Measurements from ENCODE around the gene AK8. TPM values are rescaled to one million over a fixed set of nuclear protein-coding genes. Genes with fewer than 3 reads are reported as not detected.
A peak's percentile ranks its signal among the peaks of the same experiment; 100 is the strongest.
"Not testable (repeated sequence)": the region's sequence is repeated elsewhere in the genome, so short reads cannot be mapped to it uniquely, and the experiment has no call there.

The AK8 gene
- total RNA-seq, 2 donors from 2014 or later, result 0.66 TPM; not detected in 1

DNA sequence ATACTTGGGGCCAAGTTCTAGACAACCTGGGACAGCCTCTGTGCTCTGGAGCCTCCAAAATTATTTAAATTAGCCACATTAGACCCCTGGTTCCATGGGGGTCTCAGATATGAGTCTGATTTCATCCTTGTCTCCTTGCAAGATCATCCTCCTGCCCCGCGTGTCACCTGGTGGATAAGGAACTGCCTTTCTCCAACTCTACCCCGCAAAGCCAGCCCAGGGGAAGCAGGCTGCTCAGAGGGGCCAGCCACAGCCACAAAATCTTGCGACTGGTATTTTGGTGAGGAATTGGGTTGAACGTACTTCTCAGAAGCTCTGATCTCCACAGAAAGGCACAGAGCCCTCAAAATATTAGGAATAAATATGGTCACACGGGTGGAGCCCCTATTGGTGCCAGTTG is 101.2 kb downstream of the AK8 start:
- peaks cover 15% of the 10 kb centered on the region for H3K27me3 Mint-ChIP-seq
- no peak for ATAC-seq (replicated peaks)
- no peak overlapping the region for H3K4me3 Mint-ChIP-seq
- H3K36me3 Mint-ChIP-seq (ENCODE audit: low read depth), result no peaks in the 10 kb centered on the region
- no peaks in the 10 kb centered on the region for H3K9me3 Mint-ChIP-seq
- H3K27ac Mint-ChIP-seq, result no peak overlapping the region
- peaks cover 17% of the 10 kb centered on the region for H3K4me1 Mint-ChIP-seq

DNA sequence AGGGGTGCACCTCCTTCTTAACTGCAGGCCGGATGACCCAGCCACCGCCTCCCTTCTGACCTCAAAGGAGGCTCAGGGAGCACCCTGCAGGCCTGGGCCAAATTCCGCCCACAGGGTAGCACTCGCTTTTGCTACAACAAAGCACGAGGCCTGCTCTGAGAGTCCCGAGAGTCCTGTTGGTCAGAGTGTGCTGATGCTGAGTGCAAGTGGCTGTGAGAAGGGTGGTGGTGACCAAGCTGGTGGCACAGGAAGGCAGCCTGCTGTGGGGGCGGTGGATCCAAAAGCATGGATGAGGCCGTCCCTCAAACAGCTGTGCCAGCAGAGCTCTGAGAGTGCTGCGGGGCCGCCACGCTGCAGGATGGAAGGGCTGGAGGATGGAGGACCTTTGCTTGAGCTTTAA is 101.8 kb downstream of the AK8 start:
- H3K27ac Mint-ChIP-seq, result no peak overlapping the region
- H3K36me3 Mint-ChIP-seq (ENCODE audit: low read depth), result no peaks in the 10 kb centered on the region
- H3K9me3 Mint-ChIP-seq, result no peaks in the 10 kb centered on the region
- ATAC-seq (replicated peaks), result no peak
- H3K27me3 Mint-ChIP-seq, result peaks cover 11% of the 10 kb centered on the region
- H3K4me3 Mint-ChIP-seq, result no peak overlapping the region
- peaks cover 17% of the 10 kb centered on the region for H3K4me1 Mint-ChIP-seq

DNA sequence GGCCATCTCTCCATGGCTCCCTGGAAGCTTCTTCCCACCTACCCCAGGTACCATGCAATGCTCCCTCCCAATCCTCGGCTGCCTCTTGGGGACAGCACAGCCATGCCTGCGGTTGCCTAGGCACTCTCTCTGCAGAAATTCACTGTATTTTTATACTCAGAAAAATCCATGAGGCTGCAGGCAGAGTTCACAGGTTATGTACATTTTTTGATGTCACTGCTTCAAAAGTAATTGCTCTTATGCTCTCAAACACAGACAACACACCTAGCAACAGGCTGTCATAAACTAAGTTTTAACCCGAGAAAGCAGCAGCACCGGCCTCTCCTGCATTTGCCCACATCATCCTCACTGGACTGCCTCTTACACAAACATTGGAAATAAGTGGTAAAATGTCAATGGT is 102.4 kb downstream of the AK8 start:
- H3K27me3 Mint-ChIP-seq, result peaks cover 10% of the 10 kb centered on the region
- H3K4me1 Mint-ChIP-seq, result peaks cover 15% of the 10 kb centered on the region
- H3K9me3 Mint-ChIP-seq, result no peaks in the 10 kb centered on the region
- H3K4me3 Mint-ChIP-seq, result no peak overlapping the region
- H3K27ac Mint-ChIP-seq, result no peak overlapping the region
- ATAC-seq (replicated peaks), result no peak
- no peaks in the 10 kb centered on the region for H3K36me3 Mint-ChIP-seq (ENCODE audit: low read depth)

DNA sequence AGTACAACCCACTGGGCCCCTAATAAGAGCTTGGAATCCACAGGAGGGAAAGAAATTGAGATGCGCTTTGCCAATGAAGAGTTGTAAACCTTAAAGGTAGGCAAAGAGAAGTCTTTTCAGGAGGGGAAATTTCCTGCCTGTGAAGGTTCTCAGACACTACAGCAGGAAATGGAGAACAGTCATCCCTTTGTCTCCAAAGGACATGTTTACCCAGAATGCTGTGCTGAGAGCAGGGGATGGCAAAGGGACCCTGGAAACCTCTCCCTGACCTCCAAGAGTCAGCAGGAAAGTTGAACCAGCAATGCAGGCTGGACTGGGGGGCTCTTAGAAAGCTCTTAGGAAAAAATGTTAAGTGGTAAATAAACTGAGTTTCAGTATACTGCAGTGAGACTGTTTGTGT is 103.2 kb downstream of the AK8 start:
- no peak for ATAC-seq (replicated peaks)
- no peak overlapping the region for H3K4me3 Mint-ChIP-seq
- peaks cover 10% of the 10 kb centered on the region for H3K4me1 Mint-ChIP-seq
- peaks cover 6% of the 10 kb centered on the region for H3K27me3 Mint-ChIP-seq
- no peaks in the 10 kb centered on the region for H3K36me3 Mint-ChIP-seq (ENCODE audit: low read depth)
- H3K27ac Mint-ChIP-seq, result peak overlapping the region; percentile 34
- no peaks in the 10 kb centered on the region for H3K9me3 Mint-ChIP-seq

DNA sequence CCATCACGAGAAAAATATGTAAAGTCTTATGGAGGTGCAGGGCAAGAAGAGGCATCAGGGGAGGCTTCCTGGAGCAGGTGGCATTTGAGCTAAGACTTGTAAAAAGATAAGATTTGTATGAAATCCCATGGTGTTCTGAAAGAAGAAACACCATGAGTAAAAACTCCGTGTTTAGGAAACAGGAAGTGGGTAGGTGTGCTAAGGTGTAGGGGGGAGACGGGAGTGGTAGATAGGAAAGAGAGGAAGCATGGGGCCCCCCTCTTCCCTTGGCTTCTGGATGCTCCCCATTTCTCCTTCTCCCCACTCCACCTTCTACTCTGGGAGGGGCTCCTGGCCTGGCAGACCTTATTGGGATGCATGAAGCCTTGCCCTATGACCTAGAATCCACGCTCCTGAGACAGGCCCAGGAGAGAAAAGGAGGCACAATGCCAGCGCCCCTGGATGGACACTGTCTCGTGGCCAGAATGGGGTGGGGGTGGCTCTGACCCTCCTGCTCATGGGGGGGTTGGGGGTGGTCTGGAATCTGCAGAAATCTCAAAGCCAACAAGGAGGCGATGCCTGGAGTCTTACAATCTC is 104.2 kb downstream of the AK8 start:
- Mint-ChIP-seq H3K4me3 (no peak overlapping the region), H3K27me3 (no peaks in the 10 kb centered on the region), H3K27ac (peak overlapping the region; percentile 4), H3K36me3 (ENCODE audit: low read depth) (no peaks in the 10 kb centered on the region), H3K9me3 (no peaks in the 10 kb centered on the region), H3K4me1 (peaks cover 8% of the 10 kb centered on the region)
- no peak for ATAC-seq (replicated peaks)

DNA sequence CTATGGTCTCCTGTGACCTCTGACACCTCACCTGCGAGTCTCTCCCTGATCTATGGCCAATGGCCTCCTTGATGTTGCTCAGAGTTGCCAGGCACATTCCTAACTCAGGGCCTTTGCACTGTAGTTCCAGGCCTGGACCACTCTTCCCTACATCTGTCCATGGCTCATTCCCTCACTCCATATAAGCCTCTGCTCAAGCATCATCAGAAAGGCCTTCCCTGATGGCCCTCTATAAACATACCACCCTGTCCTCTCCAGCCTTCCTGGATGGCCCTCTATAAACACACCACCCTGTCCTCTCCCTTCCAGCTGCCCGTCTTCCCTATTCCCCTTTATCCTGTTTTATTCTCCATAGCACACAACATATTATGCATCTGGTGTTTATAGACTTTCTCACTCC is 105.0 kb downstream of the AK8 start:
- ATAC-seq (replicated peaks), result no peak
- H3K27ac Mint-ChIP-seq, result peak overlapping the region; percentile 4
- no peak overlapping the region for H3K4me3 Mint-ChIP-seq
- peaks cover 8% of the 10 kb centered on the region for H3K4me1 Mint-ChIP-seq
- H3K27me3 Mint-ChIP-seq, result no peaks in the 10 kb centered on the region
- H3K36me3 Mint-ChIP-seq (ENCODE audit: low read depth), result no peaks in the 10 kb centered on the region
- no peaks in the 10 kb centered on the region for H3K9me3 Mint-ChIP-seq

DNA sequence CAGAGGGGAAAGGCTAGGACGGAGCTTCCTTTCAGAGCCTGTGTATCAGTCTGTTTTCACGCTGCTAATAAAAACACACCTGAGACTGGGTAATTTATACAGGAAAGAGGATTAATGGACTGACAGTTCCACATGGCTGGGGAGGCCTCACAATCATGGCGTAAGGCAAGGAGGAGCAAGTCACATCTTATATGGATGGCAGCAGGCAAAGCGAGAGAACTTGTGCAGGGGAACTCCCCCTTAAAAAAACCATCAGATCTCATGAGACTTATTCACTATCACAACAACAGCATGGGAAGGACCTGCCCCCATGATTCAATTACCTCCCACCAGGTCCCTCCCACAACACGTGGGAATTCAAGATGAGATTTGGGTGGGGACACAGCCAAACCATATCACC is 106.3 kb downstream of the AK8 start:
- H3K4me3 Mint-ChIP-seq, result peak overlapping the region; percentile 98
- not testable (repeated sequence) for H3K36me3 Mint-ChIP-seq (ENCODE audit: low read depth); H3K9me3 Mint-ChIP-seq; H3K27ac Mint-ChIP-seq; ATAC-seq (replicated peaks); H3K27me3 Mint-ChIP-seq
- peaks cover 13% of the 10 kb centered on the region for H3K4me1 Mint-ChIP-seq

DNA sequence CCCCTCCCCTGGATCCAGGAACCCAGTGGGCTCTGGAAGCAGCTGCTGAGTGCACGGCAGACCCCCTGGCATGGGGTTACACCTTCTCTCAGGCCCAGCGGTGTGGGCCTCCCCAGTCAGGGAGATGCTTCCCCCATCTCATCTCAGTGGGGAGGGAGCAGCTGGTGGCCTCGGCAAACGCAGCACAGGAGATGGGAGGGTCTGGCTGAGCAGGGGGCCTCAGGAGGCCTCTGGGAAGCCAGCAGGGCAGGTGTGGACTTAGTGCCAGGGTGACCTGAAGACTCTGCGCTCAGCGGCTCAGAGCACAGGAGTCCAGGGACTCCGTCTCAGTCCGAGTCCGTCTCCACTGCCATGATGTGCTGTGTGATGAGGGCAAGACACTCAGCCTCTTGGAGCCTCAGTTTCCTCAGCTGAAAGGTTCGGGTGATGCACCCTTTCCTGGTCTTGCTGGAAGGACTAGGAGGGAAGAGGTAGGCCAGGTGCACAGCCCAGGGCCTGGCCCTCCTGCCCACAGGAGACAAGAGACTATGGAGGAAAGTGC is 107.2 kb downstream of the AK8 start:
- Mint-ChIP-seq H3K4me1 (peaks cover 13% of the 10 kb centered on the region), H3K36me3 (ENCODE audit: low read depth) (no peaks in the 10 kb centered on the region), H3K9me3 (no peaks in the 10 kb centered on the region), H3K27me3 (no peaks in the 10 kb centered on the region), H3K4me3 (peak overlapping the region; percentile 98), H3K27ac (no peak overlapping the region)
- ATAC-seq (replicated peaks), result no peak

DNA sequence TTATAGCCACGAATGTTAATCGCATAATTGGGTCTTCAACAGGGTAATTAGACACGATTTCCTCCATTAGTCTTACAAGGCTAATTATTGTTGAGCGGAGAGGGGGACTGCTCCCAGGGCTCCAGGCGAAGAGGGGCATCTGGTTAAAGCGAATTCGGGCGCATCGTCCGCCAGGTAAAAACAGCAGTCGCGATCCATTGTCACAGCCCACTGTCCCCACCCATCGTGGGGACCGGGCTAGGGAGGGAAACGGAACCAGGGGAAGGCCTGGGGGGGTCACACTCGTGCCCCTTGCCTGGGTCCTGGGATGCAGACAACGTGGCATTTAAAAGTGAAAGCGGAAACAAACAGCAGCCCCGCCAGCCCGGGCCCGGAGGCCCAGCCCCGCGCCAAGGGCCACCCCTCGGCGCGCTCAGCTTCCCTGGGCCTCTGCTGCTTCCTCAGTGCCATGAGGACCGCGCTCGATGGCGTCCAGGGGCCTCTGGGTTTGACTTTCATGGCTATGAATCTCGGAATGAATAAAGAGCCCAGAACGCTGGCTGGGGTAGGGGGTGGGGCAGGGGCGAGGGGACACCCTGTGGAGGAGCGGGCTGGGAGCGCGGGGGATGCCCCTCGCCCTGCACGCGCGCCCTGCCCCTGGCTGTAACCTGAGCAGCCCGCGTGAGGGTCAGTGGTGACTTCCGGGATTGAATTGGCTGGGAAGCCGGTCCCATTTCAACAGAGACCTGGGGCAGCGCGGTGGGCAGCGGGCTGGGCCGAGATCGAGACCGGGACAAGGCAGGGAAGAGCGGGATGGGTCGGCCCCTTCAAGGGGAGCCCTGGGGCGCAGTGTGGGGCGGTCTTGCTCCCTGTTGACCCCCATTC is 107.9 kb downstream of the AK8 start:
- Mint-ChIP-seq H3K36me3 (ENCODE audit: low read depth) (no peaks in the 10 kb centered on the region), H3K27ac (peak overlapping the region; percentile 97), H3K9me3 (no peaks in the 10 kb centered on the region), H3K27me3 (no peaks in the 10 kb centered on the region), H3K4me1 (peaks cover 13% of the 10 kb centered on the region), H3K4me3 (peak overlapping the region; percentile 98)
- ATAC-seq (replicated peaks), result peak; percentile 79

DNA sequence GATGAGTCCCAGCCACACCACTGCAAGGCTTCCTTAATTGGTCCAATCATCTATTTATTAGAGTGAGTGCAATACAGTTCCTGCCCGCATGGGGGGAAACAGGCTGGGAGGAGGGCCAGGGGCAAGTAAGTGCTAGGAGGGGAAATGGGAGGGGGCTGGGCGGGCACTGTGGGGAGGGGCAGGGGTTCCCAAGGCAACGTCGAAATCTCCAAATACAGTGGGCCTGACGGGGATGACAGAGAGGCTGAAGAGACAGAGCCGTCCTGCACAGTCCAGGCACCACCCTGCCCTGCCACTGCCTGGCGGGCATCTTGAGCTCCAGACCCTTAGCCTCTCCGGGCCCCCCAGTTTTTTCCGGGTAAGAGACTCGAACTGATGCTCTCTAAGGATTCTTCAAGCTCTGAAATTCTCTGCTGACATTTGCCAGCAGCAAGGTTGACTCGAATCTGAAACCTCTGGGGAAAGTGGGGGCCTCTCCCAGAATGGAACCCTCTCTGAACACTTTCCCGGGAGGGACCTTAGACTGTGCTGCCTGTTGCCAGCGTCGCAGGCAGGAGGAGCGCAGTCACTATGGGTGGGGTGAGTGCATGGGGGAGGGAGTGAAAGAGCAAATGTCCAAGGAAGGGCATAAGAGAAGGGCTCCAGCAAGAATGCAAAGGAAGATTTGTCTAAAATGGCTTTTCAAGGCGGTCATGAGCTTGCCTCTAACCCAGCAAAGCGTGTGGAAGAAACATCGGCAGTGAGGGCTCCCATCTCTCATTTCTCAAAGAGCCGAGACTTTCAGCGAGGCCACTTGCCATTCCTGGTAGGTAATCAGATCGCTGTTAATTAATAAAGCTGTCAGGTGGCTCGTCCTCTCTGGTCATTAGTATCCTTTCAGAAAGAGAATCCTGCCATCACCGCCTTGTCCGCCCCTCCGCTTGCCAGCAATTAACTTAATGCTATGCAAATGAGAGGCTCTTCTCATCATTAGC is 108.9 kb downstream of the AK8 start:
- peaks cover 13% of the 10 kb centered on the region for H3K4me1 Mint-ChIP-seq
- H3K4me3 Mint-ChIP-seq, result peak overlapping the region; percentile 98
- H3K27me3 Mint-ChIP-seq, result peaks cover 3% of the 10 kb centered on the region
- peak overlapping the region; percentile 97 for H3K27ac Mint-ChIP-seq
- H3K36me3 Mint-ChIP-seq (ENCODE audit: low read depth), result no peaks in the 10 kb centered on the region
- no peaks in the 10 kb centered on the region for H3K9me3 Mint-ChIP-seq
- ATAC-seq (replicated peaks), result peak; percentile 76

DNA sequence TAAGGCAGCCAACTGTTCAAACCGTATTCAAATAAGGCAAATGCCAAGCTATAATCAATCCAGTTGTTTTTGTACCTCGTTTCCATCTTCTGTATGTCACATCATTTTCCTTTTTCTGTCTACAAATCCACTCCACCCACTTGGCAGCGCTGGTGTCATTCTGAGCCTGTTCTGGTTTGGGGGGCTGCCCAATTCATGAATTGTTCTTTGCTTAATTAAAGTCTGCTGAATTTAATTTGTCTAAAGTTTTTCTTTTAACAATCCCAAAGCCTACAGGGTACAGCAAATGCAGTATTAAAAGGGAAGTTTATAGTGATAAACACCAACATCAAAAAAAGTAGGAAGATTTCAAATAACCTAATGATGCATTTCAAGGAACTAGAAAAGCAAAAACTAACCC is 114.5 kb downstream of the AK8 start:
- H3K4me1 Mint-ChIP-seq, result peaks cover 5% of the 10 kb centered on the region
- no peak overlapping the region for H3K27ac Mint-ChIP-seq
- H3K4me3 Mint-ChIP-seq, result no peak overlapping the region
- peaks cover 3% of the 10 kb centered on the region for H3K27me3 Mint-ChIP-seq
- no peaks in the 10 kb centered on the region for H3K9me3 Mint-ChIP-seq
- ATAC-seq (replicated peaks), result no peak
- H3K36me3 Mint-ChIP-seq (ENCODE audit: low read depth), result no peaks in the 10 kb centered on the region

DNA sequence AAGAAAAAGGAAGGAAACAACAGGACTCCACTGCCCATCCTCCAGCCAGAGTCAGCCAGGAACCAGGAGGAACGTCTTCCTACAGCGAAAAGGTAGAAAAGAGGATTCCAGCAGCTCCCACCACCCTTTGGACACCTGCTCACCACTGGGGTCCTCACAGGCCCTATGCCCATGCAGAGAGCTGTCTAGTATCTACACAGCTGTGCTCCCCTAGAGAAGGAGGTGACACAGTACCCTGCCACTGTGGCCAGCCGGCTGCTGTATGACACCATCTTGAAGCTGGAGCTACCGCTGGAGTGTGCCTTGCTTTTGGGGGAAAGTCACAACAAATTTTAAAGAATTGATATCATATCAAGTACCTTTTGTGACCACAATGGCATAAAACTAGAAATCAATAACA is 115.2 kb downstream of the AK8 start:
- Mint-ChIP-seq H3K27me3 (peaks cover 6% of the 10 kb centered on the region), H3K4me1 (peaks cover 5% of the 10 kb centered on the region), H3K27ac (no peak overlapping the region), H3K36me3 (ENCODE audit: low read depth) (no peaks in the 10 kb centered on the region), H3K9me3 (no peaks in the 10 kb centered on the region), H3K4me3 (no peak overlapping the region)
- ATAC-seq (replicated peaks), result no peak

DNA sequence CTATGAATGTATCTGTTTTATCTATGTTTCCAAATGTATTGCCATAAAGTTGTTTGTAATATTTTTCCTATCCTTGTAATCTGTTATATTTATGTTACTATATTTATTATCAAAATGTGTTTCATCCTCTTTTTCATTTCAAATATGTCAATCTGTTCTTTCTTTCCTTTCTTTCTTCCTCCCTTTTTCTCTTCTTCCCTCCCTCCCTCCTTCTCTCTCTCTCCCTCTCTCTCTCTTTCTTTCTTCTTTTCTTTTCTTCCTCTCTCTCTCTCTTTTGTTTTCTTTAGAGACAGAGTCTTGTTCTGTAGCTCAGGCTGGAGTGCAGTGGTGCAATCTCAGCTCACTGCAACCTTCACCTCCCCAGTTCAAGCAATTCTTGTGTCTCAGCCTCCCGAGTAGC is 116.5 kb downstream of the AK8 start:
- Mint-ChIP-seq H3K27me3 (peaks cover 7% of the 10 kb centered on the region), H3K27ac (no peak overlapping the region), H3K4me3 (no peak overlapping the region), H3K9me3 (no peaks in the 10 kb centered on the region), H3K36me3 (ENCODE audit: low read depth) (no peaks in the 10 kb centered on the region), H3K4me1 (no peaks in the 10 kb centered on the region)
- no peak for ATAC-seq (replicated peaks)

DNA sequence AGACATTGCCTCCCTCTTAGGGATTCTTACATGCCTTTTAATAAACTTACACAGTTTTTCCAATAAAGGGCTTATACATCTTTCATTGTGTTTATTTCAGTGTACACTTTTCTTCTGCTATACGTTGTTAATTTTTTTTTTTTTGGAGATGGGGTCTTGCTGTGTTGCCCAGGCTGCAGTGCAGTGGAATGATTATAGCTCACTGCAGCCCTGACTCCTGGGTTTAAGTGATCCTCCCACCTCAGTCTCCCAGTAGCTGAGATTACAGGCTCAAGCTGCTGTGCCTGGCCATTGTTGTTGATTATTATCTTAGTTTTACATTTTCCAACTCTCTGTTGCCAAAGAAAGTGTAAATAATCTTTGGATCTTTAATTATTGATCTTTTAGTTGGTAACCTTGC is 118.0 kb downstream of the AK8 start:
- no peak for ATAC-seq (replicated peaks)
- H3K36me3 Mint-ChIP-seq (ENCODE audit: low read depth), result no peaks in the 10 kb centered on the region
- H3K4me3 Mint-ChIP-seq, result no peak overlapping the region
- H3K27me3 Mint-ChIP-seq, result peaks cover 7% of the 10 kb centered on the region
- H3K27ac Mint-ChIP-seq, result no peak overlapping the region
- no peaks in the 10 kb centered on the region for H3K9me3 Mint-ChIP-seq
- H3K4me1 Mint-ChIP-seq, result no peaks in the 10 kb centered on the region
